GM18868 (cell line): Measurements from ENCODE around the gene CFAP20DC.
A peak's percentile ranks its signal among the peaks of the same experiment; 100 is the strongest.
"Not testable (repeated sequence)": the region's sequence is repeated elsewhere in the genome, so short reads cannot be mapped to it uniquely, and the experiment has no call there.

ENCODE experiments used
- ATAC-seq: cut with Tn5 transposase; IDR thresholded peaks from one replicate; pipeline ENCODE4 v1.9.1; 2021; ENCODE audit warnings: mild to moderate bottlenecking, moderate library complexity; ENCODE audit not compliant: unreplicated experiment

CFAP20DC gene

GRCh38 chr3:58824777-58825176, 225.0 kb downstream of the CFAP20DC start:
- no peak for ATAC-seq

DNA sequence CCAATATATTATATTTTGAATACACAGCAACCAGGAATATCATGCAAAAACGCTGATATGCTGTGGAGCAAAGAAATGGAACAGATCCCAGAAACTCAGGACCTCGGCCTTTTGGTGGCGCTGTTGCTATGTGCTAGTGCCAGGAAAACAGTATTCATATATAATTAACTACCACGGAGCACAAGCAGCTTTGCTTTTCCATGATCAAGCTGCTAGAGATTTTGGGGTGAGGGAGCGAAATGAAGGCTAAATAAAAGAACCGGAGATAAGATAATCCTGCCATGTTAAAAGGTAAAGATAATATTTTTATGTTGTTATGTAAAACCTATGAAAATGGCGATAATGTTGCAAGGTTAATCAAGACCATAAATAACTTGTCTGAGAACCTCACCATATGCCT, 225.5 kb downstream of the CFAP20DC start:
- no peak for ATAC-seq

DNA sequence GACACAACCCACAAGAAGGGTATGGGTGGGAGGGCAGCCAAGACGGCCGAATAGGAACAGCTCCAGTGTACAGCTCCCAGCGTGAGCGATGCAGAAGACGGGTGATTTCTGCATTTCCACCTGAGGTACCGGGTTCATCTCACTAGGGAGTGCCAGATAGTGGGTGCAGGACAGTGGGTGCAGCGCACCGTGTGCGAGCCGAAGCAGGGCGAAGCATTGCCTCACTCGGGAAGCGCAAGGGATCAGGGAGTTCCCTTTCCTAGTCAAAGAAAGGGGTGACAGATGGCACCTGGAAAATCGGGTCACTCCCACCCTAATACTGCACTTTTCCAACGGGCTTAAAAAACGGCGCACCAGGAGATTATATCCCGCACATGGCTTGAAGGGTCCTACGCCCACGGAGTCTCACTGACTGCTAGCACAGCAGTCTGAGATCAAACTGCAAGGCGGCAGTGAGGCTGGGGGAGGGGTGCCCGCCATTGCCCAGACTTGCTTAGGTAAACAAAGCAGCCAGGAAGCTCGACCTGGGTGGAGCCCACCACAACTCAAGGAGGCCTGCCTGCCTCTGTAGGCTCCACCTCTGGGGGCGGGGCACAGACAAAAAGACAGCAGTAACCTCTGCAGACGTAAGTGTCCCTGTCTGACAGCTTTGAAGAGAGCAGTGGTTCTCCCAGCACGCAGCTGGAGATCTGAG, 243.1 kb downstream of the CFAP20DC start:
- not testable (repeated sequence) for ATAC-seq

- no peak for ATAC-seq
These were observed 244.9 kb downstream of the CFAP20DC start for GRCh38 chr3:58804914-58805313.

DNA sequence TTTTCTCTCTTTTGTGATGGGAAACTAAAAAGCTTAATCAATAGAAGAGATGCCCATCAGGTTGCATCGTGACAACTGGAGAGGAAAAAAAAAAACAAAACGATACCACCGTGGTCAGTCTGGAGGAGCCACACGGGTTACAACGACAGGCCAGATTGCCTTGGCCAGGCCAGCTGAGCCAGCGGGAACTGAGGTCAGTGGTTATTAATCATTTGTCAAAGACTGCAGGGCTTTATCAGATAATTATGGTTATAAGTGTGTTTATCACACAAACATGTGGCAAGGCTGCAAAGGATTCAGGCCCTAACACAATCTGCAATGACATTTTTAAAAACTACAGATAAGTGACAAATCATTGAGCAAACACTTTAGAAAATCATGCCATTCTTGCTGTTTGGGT, 248.3 kb downstream of the CFAP20DC start:
- no peak for ATAC-seq

GRCh38 chr3:58800940-58801339, 248.9 kb downstream of the CFAP20DC start:
- no peak for ATAC-seq

DNA sequence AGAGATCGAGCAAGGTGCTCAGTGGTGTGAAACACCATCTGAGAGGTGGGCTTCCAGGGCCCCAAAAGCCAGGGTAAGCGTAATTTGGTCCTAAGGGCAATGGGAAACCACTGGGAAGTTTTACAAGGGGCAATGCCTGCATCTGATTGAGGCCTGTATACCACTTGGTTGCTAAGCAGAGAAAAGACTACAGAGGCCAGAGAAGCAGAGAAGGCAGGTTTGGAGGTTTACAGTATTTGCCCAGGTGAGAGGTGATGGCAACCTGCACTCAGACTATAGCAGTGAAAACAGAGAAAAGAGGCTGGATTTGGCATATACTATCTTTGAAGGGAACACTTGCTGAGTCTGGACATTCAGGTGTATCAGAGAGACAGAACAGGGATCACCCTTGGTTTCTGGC, 249.8 kb downstream of the CFAP20DC start:
- no peak for ATAC-seq

DNA sequence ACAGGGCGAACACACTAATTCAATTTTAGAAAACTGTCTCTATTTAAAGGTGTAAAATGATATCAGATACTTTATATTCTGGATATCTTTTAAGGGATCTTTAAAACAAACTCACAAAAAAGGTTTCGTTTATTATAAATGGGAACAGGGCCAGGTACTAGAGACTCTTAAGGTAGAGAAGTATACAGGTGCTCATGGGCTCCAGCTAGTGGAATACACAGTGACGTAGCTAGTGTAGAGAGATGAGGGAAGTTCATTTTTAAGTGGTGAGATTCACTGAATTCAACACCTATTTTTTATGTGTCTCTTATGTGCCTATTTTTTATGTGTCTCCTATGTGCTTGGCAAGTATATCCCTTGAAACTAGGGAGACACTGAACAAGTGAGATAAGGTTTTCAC, 250.6 kb downstream of the CFAP20DC start:
- ATAC-seq: no peak

DNA sequence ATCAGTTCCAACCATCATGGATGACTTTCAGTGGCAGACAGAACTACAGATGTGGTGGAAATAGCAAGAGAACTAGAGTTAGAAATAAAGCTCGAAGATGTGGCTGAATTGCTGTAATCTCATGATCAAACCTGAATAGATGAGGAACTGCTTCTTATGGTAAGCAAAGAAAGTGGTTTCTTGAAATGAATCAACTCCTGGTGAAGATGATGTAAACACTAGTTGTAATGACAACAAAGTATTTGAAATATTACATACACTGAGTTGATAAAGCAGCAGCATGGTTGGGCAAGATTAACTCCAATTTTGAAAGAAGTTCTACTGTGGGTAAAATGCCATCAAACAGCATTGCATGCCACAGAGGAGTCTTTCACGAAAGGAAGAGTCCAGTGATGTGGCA, 251.5 kb downstream of the CFAP20DC start:
- peak; percentile 68 for ATAC-seq

DNA sequence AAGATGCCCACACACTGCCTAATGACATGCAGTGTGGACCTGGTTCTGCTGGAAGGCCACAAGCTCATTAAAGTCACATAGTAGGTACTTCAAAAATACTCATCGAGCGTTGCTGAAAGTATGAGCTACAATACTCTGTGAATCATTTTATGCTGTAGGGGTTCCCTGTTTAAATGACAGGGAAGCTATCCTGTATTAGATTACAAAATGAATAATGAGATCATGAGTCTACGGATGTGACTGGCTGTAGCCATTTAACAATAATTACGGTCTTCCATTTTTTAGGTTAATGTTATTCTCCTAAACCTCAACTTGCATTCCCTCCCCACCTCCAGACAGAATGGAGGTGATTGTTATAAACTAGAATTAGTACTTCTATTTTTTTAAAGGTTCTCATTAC, 255.1 kb downstream of the CFAP20DC start:
- ATAC-seq: no peak

- no peak for ATAC-seq
These were observed 255.9 kb downstream of the CFAP20DC start for GRCh38 chr3:58793938-58794337.

GRCh38 chr3:58792921-58793451, 256.8 kb downstream of the CFAP20DC start:
- ATAC-seq: no peak

DNA sequence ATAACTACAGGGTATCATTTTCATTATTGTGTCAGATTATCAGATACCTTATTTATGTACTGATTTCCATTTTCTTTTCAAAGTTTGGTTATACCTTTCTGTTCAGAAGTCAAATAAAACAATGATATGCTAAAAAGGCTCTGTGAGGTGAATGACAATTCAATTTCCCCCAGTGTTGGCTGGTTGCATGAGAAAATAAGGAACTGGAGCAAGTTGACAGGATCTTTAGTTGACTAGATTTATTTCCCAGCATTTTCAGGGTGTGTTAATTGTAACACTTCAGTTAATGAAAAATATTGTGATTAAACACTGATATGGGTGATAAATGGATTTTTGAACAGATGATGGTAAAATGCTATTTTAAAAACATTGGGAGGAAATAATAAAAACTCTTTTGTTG, 260.4 kb downstream of the CFAP20DC start:
- no peak for ATAC-seq

- no peak for ATAC-seq
These were observed 264.9 kb downstream of the CFAP20DC start for GRCh38 chr3:58784888-58785287.

DNA sequence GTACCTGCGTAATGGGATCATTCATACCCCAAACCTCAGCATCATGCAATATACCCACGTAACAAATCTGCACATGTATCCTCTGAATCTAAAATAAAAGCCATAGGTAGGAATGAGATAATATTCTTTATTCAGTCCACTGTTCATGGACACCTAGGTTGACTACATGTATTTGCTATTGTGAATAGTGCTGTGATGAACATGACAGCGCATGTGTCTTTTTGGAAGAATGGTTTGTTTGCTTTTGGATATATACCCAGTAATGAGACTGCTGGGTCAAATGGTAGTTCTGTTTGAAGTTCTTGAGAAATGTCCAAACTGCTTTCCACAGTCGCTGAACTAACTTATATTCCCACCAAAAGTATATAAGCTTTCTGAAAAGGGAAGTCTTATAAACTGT, 265.4 kb downstream of the CFAP20DC start:
- no peak for ATAC-seq

- ATAC-seq: no peak
These were observed 266.0 kb downstream of the CFAP20DC start for GRCh38 chr3:58783845-58784244.

DNA sequence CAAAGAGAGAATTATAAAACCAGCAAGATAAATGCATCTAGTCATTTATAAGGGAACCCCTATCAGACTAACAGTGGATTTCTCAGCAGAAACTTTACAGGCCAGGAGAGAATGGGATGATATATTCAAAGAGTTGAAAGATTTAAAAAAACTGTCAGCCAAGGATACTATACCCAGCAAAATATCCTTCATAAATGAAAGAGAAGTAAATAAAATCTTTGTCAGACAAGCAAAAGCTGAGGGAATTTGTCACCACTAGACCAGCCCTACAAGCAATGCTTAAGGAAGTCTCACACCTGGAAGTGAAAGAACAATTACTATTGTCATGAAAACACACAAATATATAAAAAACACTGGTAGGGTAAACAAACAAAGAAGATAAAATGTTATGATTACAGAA, 269.9 kb downstream of the CFAP20DC start:
- no peak for ATAC-seq

- ATAC-seq: no peak
These were observed 273.6 kb downstream of the CFAP20DC start for GRCh38 chr3:58776231-58776630.

GRCh38 chr3:58772462-58772861, 277.4 kb downstream of the CFAP20DC start:
- no peak for ATAC-seq

DNA sequence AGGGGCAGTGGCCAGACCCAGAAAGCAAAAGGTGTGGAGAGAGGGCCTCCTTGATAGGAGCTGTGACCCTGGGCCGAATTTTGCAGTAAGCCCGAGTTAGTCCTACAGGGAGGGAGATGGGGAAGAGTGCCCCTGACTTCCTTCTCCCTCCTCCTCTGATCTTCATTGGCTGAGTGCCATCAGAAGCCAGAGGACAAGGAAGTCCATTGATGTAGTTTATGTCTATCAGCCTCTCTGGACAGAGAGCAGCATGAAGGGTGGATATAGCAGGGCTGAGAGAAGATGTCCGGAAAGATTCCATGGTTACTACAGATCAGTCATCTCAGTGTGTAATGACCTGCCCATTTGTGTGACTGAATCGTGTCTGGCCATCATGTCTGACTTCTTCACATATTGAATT, 280.8 kb downstream of the CFAP20DC start:
- ATAC-seq: no peak

DNA sequence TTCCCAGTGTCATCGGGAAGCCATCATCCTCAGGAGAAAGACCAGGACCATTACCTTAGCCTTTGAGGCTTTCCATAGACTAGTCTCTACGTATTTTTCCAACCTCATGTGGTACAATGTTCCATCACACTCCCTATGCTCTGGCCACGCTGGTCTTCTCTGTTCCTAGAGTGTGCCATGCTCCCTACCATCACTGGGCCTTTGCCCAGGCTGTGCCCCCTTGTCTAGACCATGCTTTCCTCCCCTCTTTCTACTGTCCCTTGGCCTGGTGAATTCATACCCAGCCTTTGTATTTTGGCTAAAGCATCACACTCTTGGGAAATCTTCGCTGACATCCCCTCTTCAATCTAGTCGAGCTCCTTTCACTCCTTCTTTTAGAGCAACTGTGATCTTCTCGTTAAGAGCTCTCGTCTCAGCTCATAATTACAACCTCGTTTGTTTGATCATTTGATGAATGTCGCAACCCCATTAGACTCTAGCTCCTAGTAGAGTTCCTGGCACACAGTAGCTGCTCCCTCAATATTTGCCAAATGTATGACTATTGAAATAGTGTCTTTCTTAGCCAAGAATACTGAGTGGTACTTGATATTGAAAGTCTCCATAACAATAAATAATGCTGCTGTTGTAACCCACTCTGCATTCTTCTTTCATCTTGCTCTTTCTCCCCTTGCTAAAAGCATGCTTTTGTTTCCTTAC, 283.1 kb downstream of the CFAP20DC start:
- ATAC-seq: no peak

GRCh38 chr3:58755150-58755549, 294.7 kb downstream of the CFAP20DC start:
- ATAC-seq: no peak
